Measurements from ENCODE around the gene ERF.
A peak's percentile ranks its signal among the peaks of the same experiment; 100 is the strongest.

The ERF gene

DNA sequence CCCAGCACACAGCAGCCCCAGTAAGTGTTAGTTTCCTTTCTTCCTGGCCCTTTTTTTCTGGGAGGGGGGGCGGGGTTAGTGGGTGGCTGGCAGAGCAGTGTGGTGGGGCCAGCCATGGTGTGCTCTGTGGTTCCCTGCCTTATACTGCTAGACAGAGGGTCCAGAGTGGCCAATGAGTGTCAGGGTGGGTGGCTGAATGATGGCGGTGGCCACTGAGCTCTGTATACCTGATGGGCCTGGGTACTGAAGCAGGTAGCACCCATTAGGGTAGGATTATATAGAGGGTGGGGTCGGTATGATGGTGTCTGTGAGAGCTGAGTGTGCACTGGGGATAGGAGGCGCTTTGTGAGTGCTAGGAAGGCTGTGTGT is 27.9 kb upstream of the ERF start:
- H3K4me3 ChIP-seq (ENCODE audit: low read depth, low read length) = no peak overlapping the region
- H3K27ac ChIP-seq = peak overlapping the region; percentile 80
- H3K9ac ChIP-seq = no peak overlapping the region
- peaks cover 54% of the 10 kb centered on the region for H3K4me1 ChIP-seq
- no peak overlapping the region for H2AFZ ChIP-seq
- no peaks in the 10 kb centered on the region for H3K36me3 ChIP-seq (ENCODE audit: control insufficient read depth, insufficient read depth, low read length)
- H3K9me3 ChIP-seq (ENCODE audit: control insufficient read depth, low read length) = no peaks in the 10 kb centered on the region
- H3K4me2 ChIP-seq (ENCODE audit: low read length) = peak overlapping the region; percentile 91
- no peaks in the 10 kb centered on the region for H3K27me3 ChIP-seq (ENCODE audit: control insufficient read depth, insufficient read depth, low read length)
- TF ChIP-seq, protein P1, sequence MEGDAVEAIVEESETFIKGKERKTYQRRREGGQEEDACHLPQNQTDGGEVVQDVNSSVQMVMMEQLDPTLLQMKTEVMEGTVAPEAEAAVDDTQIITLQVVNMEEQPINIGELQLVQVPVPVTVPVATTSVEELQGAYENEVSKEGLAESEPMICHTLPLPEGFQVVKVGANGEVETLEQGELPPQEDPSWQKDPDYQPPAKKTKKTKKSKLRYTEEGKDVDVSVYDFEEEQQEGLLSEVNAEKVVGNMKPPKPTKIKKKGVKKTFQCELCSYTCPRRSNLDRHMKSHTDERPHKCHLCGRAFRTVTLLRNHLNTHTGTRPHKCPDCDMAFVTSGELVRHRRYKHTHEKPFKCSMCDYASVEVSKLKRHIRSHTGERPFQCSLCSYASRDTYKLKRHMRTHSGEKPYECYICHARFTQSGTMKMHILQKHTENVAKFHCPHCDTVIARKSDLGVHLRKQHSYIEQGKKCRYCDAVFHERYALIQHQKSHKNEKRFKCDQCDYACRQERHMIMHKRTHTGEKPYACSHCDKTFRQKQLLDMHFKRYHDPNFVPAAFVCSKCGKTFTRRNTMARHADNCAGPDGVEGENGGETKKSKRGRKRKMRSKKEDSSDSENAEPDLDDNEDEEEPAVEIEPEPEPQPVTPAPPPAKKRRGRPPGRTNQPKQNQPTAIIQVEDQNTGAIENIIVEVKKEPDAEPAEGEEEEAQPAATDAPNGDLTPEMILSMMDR (IDR thresholded peaks at IDR 0.05) = no peak
- H3K79me2 ChIP-seq = peaks cover 5% of the 10 kb centered on the region

- TF ChIP-seq, protein P1 (IDR thresholded peaks at IDR 0.05) = no peak
- Histone ChIP-seq H2AFZ (no peak overlapping the region), H3K27ac (peak overlapping the region; percentile 51), H3K79me2 (peaks cover 9% of the 10 kb centered on the region), H3K27me3 (ENCODE audit: control insufficient read depth, insufficient read depth, low read length) (no peaks in the 10 kb centered on the region), H3K36me3 (ENCODE audit: control insufficient read depth, insufficient read depth, low read length) (no peaks in the 10 kb centered on the region), H3K4me1 (peaks cover 57% of the 10 kb centered on the region), H3K9ac (no peak overlapping the region), H3K4me2 (ENCODE audit: low read length) (no peak overlapping the region), H3K9me3 (ENCODE audit: control insufficient read depth, low read length) (no peaks in the 10 kb centered on the region), H3K4me3 (ENCODE audit: low read depth, low read length) (no peak overlapping the region)
These were observed 27.2 kb upstream of the ERF start for GRCh38 chr19:42281827-42282762.

DNA sequence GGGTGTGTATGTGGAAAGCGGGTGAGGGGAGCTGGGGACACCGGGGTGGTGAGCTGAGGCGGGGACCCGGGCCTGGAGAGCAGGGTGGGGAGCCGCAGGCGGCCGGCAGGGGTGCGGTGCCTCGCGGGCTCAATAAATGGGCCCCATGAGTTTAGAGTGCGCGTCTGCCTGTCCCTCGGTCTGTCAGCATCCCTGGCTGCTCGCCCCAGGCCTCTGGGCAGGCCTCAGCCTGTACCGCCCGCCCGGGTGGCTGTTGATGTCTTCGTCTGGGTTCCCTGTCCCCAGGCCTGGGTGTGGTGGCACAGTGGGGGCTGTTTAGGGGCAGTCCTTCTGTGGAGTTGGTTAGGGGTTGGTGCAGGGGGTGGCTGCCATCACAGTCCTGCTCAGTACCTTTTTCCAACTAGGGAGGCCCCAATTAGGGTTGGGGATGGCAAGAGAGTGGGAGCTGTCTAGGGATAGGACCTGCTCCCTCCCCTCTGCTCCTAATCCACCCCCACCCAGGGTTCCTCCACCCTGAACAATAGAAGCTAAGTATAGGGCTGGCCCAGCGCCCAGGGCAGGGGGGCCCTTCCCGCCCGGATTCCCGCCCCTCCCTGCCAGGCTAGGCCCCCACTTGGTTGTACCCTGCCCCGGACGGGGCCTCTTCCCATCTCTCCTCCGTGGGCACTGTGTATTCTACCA is 26.4 kb upstream of the ERF start:
- H3K27me3 ChIP-seq (ENCODE audit: control insufficient read depth, insufficient read depth, low read length) = no peaks in the 10 kb centered on the region
- peak overlapping the region; percentile 57 for H3K4me2 ChIP-seq (ENCODE audit: low read length)
- peaks cover 9% of the 10 kb centered on the region for H3K79me2 ChIP-seq
- H3K36me3 ChIP-seq (ENCODE audit: control insufficient read depth, insufficient read depth, low read length) = no peaks in the 10 kb centered on the region
- TF ChIP-seq, protein P1 (IDR thresholded peaks at IDR 0.05) = no peak
- no peak overlapping the region for H3K9ac ChIP-seq
- H3K27ac ChIP-seq = peak overlapping the region; percentile 51
- peaks cover 53% of the 10 kb centered on the region for H3K4me1 ChIP-seq
- peak overlapping the region; percentile 27 for H3K4me3 ChIP-seq (ENCODE audit: low read depth, low read length)
- no peak overlapping the region for H2AFZ ChIP-seq
- no peaks in the 10 kb centered on the region for H3K9me3 ChIP-seq (ENCODE audit: control insufficient read depth, low read length)

DNA sequence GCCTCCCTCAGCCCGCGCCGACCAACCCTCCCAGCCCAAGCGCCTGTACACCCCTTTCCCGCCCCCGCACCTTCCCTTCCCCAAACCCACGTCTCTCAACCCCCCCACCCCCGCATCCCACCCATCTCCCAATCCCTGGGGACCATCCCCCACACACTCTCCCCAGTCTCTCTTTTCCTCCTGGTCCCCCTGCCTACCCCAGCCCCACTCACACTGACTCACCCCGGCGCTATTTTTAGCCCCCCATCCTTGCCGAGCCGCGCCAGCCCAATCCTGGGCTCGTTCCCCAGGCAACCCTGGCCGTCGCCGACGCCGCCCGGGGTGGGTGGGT is 25.9 kb upstream of the ERF start:
- Histone ChIP-seq H3K4me1 (peaks cover 48% of the 10 kb centered on the region), H3K4me2 (ENCODE audit: low read length) (peak overlapping the region; percentile 99), H3K27ac (peak overlapping the region; percentile 67), H3K9ac (no peak overlapping the region), H2AFZ (no peak overlapping the region), H3K4me3 (ENCODE audit: low read depth, low read length) (peak overlapping the region; percentile 83), H3K36me3 (ENCODE audit: control insufficient read depth, insufficient read depth, low read length) (no peaks in the 10 kb centered on the region), H3K27me3 (ENCODE audit: control insufficient read depth, insufficient read depth, low read length) (no peaks in the 10 kb centered on the region), H3K9me3 (ENCODE audit: control insufficient read depth, low read length) (no peaks in the 10 kb centered on the region), H3K79me2 (peaks cover 14% of the 10 kb centered on the region)
- TF ChIP-seq, protein P1 (IDR thresholded peaks at IDR 0.05) = no peak
